Hepatocyte (in vitro differentiated cells): ENCODE data around the gene NEXN. TPM values are rescaled to one million over a fixed set of nuclear protein-coding genes. Genes with fewer than 3 reads are reported as not detected.

Experiments used
- DNase-seq: peaks from one replicate; pipeline ENCODE4 v3.0.0-alpha.2; 2016; ENCODE audit warnings: low spot score
- H2AFZ ChIP-seq: fragments of 200-600 bp; sonication (generic); 2 replicates; pipeline ENCODE4 v1.6.0; 2016; ENCODE audit warnings: antibody characterized with exemption, mild to moderate bottlenecking
- H3K27ac ChIP-seq: fragments of 200-600 bp; sonication (generic); 2 replicates; pipeline ENCODE4 v1.5.1; 2016; ENCODE audit warnings: mild to moderate bottlenecking
- H3K27me3 ChIP-seq: fragments of 200-600 bp; sonication (generic); 2 replicates; pipeline ENCODE4 v1.6.1; 2016
- H3K36me3 ChIP-seq: fragments of 200-600 bp; sonication (generic); replicated peaks from 2 replicates; pipeline ENCODE4 v1.5.1; 2016; ENCODE audit warnings: low read depth; ENCODE audit not compliant: insufficient read depth
- H3K4me1 ChIP-seq: fragments of 200-600 bp; sonication (generic); 2 replicates; pipeline ENCODE4 v1.5.1; 2016; ENCODE audit warnings: mild to moderate bottlenecking, moderate library complexity; ENCODE audit not compliant: insufficient read depth
- H3K4me2 ChIP-seq: fragments of 200-600 bp; sonication (generic); 2 replicates; pipeline ENCODE4 v1.6.0; 2016
- H3K4me3 ChIP-seq: fragments of 200-600 bp; sonication (generic); 2 replicates; pipeline ENCODE4 v1.5.1; 2016; ENCODE audit warnings: mild to moderate bottlenecking
- H3K79me2 ChIP-seq: fragments of 200-600 bp; sonication (generic); 2 replicates; pipeline ENCODE4 v1.6.0; 2017; ENCODE audit warnings: mild to moderate bottlenecking
- H3K9me2 ChIP-seq: fragments of 200-600 bp; sonication (generic); replicated peaks from 2 replicates; pipeline ENCODE4 v1.6.0; 2017; ENCODE audit warnings: mild to moderate bottlenecking; ENCODE audit not compliant: insufficient read depth
- H3K9me3 ChIP-seq: fragments of 200-600 bp; sonication (generic); 2 replicates; pipeline ENCODE4 v1.5.1; 2016; ENCODE audit warnings: low read depth, mild to moderate bottlenecking
- H4K20me1 ChIP-seq: fragments of 200-600 bp; sonication (generic); 2 replicates; pipeline ENCODE4 v1.6.0; 2016; ENCODE audit warnings: mild to moderate bottlenecking; ENCODE audit not compliant: insufficient read depth, poor library complexity, severe bottlenecking
- CTCF ChIP-seq: fragments of 200-600 bp; sonication (generic); IDR thresholded peaks from 2 replicates; pipeline ENCODE4 v1.5.1; 2016; ENCODE audit warnings: antibody characterized with exemption, mild to moderate bottlenecking; ENCODE audit not compliant: poor library complexity
- EZH2 ChIP-seq: fragments of 200-600 bp; sonication (generic); IDR thresholded peaks from 2 replicates; pipeline ENCODE4 v1.6.1; 2016; ENCODE audit warnings: antibody characterized with exemption, mild to moderate bottlenecking, borderline replicate concordance
- EZH2phosphoT487 ChIP-seq: fragments of 200-600 bp; sonication (generic); IDR thresholded peaks from one replicate; pipeline ENCODE4 v1.6.1; 2018; ENCODE audit warnings: antibody characterized with exemption, mild to moderate bottlenecking, low read depth, moderate library complexity; ENCODE audit not compliant: unreplicated experiment, severe bottlenecking
- WGBS: methylation state at CpG from one replicate; pipeline ENCODE4 v1.1.6; 2016; ENCODE audit warnings: low lambda C conversion rate; ENCODE audit errors: missing lambda C conversion rate; 5-methylcytosine and 5-hydroxymethylcytosine counted together
- polyA plus RNA-seq: library from polyadenylated mRNA; unstranded; fragments of >200 nt; fragmentation: Nextera tagmentation; extraction: Ambion mirVana; gene quantifications from 2 replicates; pipeline ENCODE4 v1.2.1, GENCODE V29; 2016
- total RNA-seq: library from RNA; depleted of rRNA; stranded (reverse); fragments of >200 nt; gene quantifications from 2 replicates; pipeline ENCODE4 v1.2.3, GENCODE V29; 2014

The NEXN gene
- total and polyA plus RNA-seq, 2 experiments from 2014 or later = 5.1 to 11.5 TPM

DNA sequence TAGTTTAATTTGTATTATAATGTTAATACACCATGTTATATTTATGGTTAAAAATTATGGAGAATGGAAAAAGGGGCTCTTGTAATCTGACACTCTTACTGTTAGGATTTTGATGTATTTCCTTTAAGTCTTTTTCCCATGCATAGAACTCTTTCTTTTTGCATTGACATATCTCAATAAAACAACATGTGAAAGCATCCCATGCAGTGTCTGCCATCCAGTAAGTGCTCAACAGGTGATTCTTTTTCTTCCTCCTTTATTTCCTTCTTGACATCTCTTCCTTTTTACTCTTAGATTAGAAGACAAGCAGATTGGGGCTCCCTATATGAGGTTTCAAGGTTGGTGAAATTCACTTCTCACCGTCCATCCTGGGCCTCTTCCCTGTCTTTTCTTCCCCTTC is 2.8 kb downstream of the NEXN start:
- Histone ChIP-seq H2AFZ (no peak overlapping the region), H3K4me3 (no peak overlapping the region), H3K4me1 (peaks cover 13% of the 10 kb centered on the region), H3K27ac (no peak overlapping the region), H4K20me1 (no peaks in the 10 kb centered on the region), H3K9me2 (no peaks in the 10 kb centered on the region), H3K4me2 (no peak overlapping the region), H3K36me3 (no peaks in the 10 kb centered on the region), H3K79me2 (peaks cover 49% of the 10 kb centered on the region), H3K27me3 (no peaks in the 10 kb centered on the region), H3K9me3 (no peaks in the 10 kb centered on the region)
- TF ChIP-seq CTCF (no peak), EZH2 (no peak), EZH2phosphoT487 (no peak)
- WGBS = 93% methylated on average over 1 of the region's 1 CpG
- DNase-seq = no peak

DNA sequence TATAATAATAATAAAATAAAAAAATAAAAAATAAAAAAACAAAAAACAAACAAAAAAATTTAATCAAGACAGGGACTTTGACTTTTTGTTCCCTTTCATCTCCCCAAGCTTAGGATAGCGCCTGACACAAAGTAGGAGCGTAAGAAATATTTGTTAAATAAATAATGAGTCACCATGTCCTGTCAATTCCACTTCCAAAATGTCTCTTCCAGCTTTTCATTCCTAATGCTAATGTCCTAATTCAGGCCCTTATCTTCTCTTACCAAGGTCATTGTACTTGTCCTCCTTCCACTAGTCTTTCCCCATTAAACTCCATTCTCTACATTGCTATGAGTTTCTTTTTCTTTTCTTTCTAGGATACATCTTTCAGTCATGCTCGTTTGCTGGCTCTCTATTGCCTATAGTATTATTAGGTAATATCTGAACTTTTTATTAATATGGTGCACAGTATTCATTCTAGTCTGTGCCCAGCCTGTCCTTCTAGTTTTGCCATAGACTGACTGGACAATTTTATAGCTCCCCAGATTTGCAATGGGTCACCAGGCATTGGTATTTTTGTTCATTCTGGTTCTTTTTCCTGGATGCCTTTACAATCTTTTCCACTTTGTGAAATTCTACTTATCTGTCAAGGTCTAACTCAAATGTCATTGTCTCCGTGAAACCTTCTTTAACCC is 11.4 kb downstream of the NEXN start:
- no peaks in the 10 kb centered on the region for H3K36me3 ChIP-seq
- peaks cover 6% of the 10 kb centered on the region for H3K79me2 ChIP-seq
- H3K4me1 ChIP-seq = no peaks in the 10 kb centered on the region
- 83% methylated on average over 4 of the region's 4 CpGs for WGBS
- no peaks in the 10 kb centered on the region for H3K27me3 ChIP-seq
- H2AFZ ChIP-seq = no peak overlapping the region
- DNase-seq = no peak
- no peaks in the 10 kb centered on the region for H3K9me2 ChIP-seq
- TF ChIP-seq CTCF (no peak), EZH2phosphoT487 (no peak), EZH2 (no peak)
- no peaks in the 10 kb centered on the region for H3K9me3 ChIP-seq
- no peak overlapping the region for H3K27ac ChIP-seq
- H3K4me2 ChIP-seq = no peak overlapping the region
- H3K4me3 ChIP-seq = no peak overlapping the region
- no peaks in the 10 kb centered on the region for H4K20me1 ChIP-seq

GRCh38 chr1:77900687-77901293 is 12.4 kb downstream of the NEXN start:
- Histone ChIP-seq H3K4me3 (no peak overlapping the region), H2AFZ (no peak overlapping the region), H3K4me2 (no peak overlapping the region), H3K36me3 (no peaks in the 10 kb centered on the region), H3K27me3 (no peaks in the 10 kb centered on the region), H3K27ac (no peak overlapping the region), H3K4me1 (no peaks in the 10 kb centered on the region), H4K20me1 (no peaks in the 10 kb centered on the region), H3K9me2 (no peaks in the 10 kb centered on the region), H3K79me2 (peaks cover 3% of the 10 kb centered on the region), H3K9me3 (no peaks in the 10 kb centered on the region)
- peak; percentile 55 for DNase-seq
- 35% methylated on average over 4 of the region's 4 CpGs for WGBS
- TF ChIP-seq CTCF (peak; percentile 75), EZH2phosphoT487 (no peak), EZH2 (no peak)
